Neuronal stem cell (in vitro differentiated cells): Measurements from ENCODE around the gene GCM1.
"Not testable (repeated sequence)": the region's sequence is repeated elsewhere in the genome, so short reads cannot be mapped to it uniquely, and the experiment has no call there.

Experiments used
- DNase-seq: peaks from one replicate; pipeline ENCODE4 v3.0.0-alpha.2; 2013; ENCODE audit warnings: low spot score
- H2AFZ ChIP-seq: one replicate; pipeline ENCODE4 v1.6.1; 2013; ENCODE audit warnings: mild to moderate bottlenecking, low read length, inconsistent platforms
- H2AK5ac ChIP-seq: 2 replicates; pipeline ENCODE4 v1.6.1; 2013; ENCODE audit warnings: low read depth, mild to moderate bottlenecking, inconsistent platforms, low read length, moderate library complexity, mixed read lengths
- H2BK120ac ChIP-seq: 2 replicates; pipeline ENCODE4 v1.6.1; 2013; ENCODE audit warnings: low read depth, mild to moderate bottlenecking, inconsistent platforms, low read length, moderate library complexity, mixed read lengths
- H2BK12ac ChIP-seq: one replicate; pipeline ENCODE4 v1.6.1; 2013; ENCODE audit warnings: low read length, inconsistent platforms
- H2BK15ac ChIP-seq: 2 replicates; pipeline ENCODE4 v1.6.1; 2013; ENCODE audit warnings: mild to moderate bottlenecking, low read length, inconsistent platforms, mixed read lengths
- H2BK5ac ChIP-seq: one replicate; pipeline ENCODE4 v1.6.1; 2013; ENCODE audit warnings: inconsistent platforms, mild to moderate bottlenecking, low read length, moderate library complexity
- H3K14ac ChIP-seq: one replicate; pipeline ENCODE4 v1.6.1; 2013; ENCODE audit warnings: low read length, inconsistent platforms
- H3K18ac ChIP-seq: 2 replicates; pipeline ENCODE4 v1.6.1; 2013; ENCODE audit warnings: low read length, inconsistent platforms
- H3K23ac ChIP-seq: 2 replicates; pipeline ENCODE4 v1.6.1; 2013; ENCODE audit warnings: low read depth, mild to moderate bottlenecking, mixed read lengths, low read length, inconsistent platforms; ENCODE audit not compliant: poor library complexity
- H3K27ac ChIP-seq: replicated peaks from 3 replicates; pipeline ENCODE4 v1.5.1; 2013; ENCODE audit warnings: low read length, inconsistent platforms
- H3K27me3 ChIP-seq, 3 experiments: 2 replicates each; pipeline ENCODE4 v1.6.1; 2013; ENCODE audit warnings: low read length in 3 of 3, mild to moderate bottlenecking in 2 of 3, inconsistent platforms in 1 of 3, low read depth in 1 of 3, mixed read lengths in 1 of 3, moderate library complexity in 1 of 3; ENCODE audit not compliant: control insufficient read depth in 3 of 3, insufficient read depth in 3 of 3
- H3K36me3 ChIP-seq, 2 donors: replicated peaks in 1 of 2; 2 replicates each; pipeline ENCODE4 v1.6.1; 2013; ENCODE audit warnings: low read length in 2 of 2; ENCODE audit not compliant: control insufficient read depth in 2 of 2, insufficient read depth in 2 of 2
- H3K4ac ChIP-seq: 2 replicates; pipeline ENCODE4 v1.6.1; 2013; ENCODE audit warnings: inconsistent platforms, mild to moderate bottlenecking, low read length, moderate library complexity
- H3K4me1 ChIP-seq, 2 donors: 1 replicate in 1 of 2; 2 replicates in 1 of 2; pipeline ENCODE4 v1.6.1; 2013; ENCODE audit warnings: low read length in 2 of 2, low read depth in 1 of 2; ENCODE audit not compliant: control insufficient read depth in 2 of 2, insufficient read depth in 1 of 2
- H3K4me2 ChIP-seq: one replicate; pipeline ENCODE4 v1.6.1; 2013; ENCODE audit warnings: mild to moderate bottlenecking, low read length, inconsistent platforms; ENCODE audit not compliant: insufficient read depth, poor library complexity, severe bottlenecking
- H3K4me3 ChIP-seq, 2 donors: 2 replicates each; pipeline ENCODE4 v1.5.1; 2013; ENCODE audit warnings: low read length in 2 of 2, mild to moderate bottlenecking in 2 of 2, inconsistent platforms in 1 of 2, moderate library complexity in 1 of 2
- H3K79me1 ChIP-seq: one replicate; pipeline ENCODE4 v1.6.1; 2013; ENCODE audit warnings: low read depth, mild to moderate bottlenecking, inconsistent platforms, low read length, moderate library complexity
- H3K9ac ChIP-seq: one replicate; pipeline ENCODE4 v1.6.1; 2013; ENCODE audit warnings: mild to moderate bottlenecking, low read depth, low read length, inconsistent platforms; ENCODE audit not compliant: poor library complexity
- H3K9me3 ChIP-seq, 2 donors: replicated peaks in 1 of 2; 2 replicates each; pipeline versions ENCODE3 to v1.6.1; 2013; ENCODE audit warnings: low read length in 2 of 2, mild to moderate bottlenecking in 2 of 2, inconsistent platforms in 1 of 2, low read depth in 1 of 2, mixed read lengths in 1 of 2, moderate library complexity in 1 of 2; ENCODE audit not compliant: control insufficient read depth in 2 of 2, insufficient read depth in 1 of 2
- H4K8ac ChIP-seq: one replicate; pipeline ENCODE4 v1.6.1; 2013; ENCODE audit warnings: low read depth, mild to moderate bottlenecking, inconsistent platforms, low read length, moderate library complexity
- H4K91ac ChIP-seq: one replicate; pipeline ENCODE4 v1.6.1; 2013; ENCODE audit warnings: low read length, low read depth, mild to moderate bottlenecking, inconsistent platforms; ENCODE audit not compliant: poor library complexity
- WGBS, 2 donors: extraction: QIAGEN DNeasy Blood & Tissue Kit; methylation state at CpG; one replicate each; pipeline ENCODE4 v1.1.7; 2013; ENCODE audit warnings: missing lambda C conversion rate in 2 of 2, mixed read lengths in 1 of 2; ENCODE audit not compliant: insufficient read length in 2 of 2, insufficient replicate concordance in 1 of 2; ENCODE audit errors: extremely low coverage in 2 of 2; 5-methylcytosine and 5-hydroxymethylcytosine counted together

The GCM1 gene

GRCh38 chr6:53159558-53159957 lies 10.9 kb upstream of the GCM1 start:
- H2BK120ac ChIP-seq, result no peak overlapping the region
- no peaks in the 10 kb centered on the region for H3K79me1 ChIP-seq
- no peaks in the 10 kb centered on the region for H3K4me1 ChIP-seq
- H2BK15ac ChIP-seq, result no peak overlapping the region
- no peak overlapping the region for H2BK12ac ChIP-seq
- H3K27me3 ChIP-seq, result no peaks in the 10 kb centered on the region
- H2BK5ac ChIP-seq, result no peak overlapping the region
- no peak overlapping the region for H2AFZ ChIP-seq
- peaks cover 0 to 6% of the 10 kb centered on the region in 2 donors for H3K9me3 ChIP-seq
- H3K4me2 ChIP-seq, result no peak overlapping the region
- H3K23ac ChIP-seq, result no peak overlapping the region
- no peak overlapping the region for H3K14ac ChIP-seq
- H3K27ac ChIP-seq, result no peak overlapping the region
- no peaks in the 10 kb centered on the region for H3K36me3 ChIP-seq
- no peak overlapping the region for H3K18ac ChIP-seq
- no peak overlapping the region for H4K91ac ChIP-seq
- H3K4me3 ChIP-seq, result no peak overlapping the region
- WGBS, 2 donors, result no CpG with 5 or more reads among the region's 2 CpGs
- no peak for DNase-seq
- H3K4ac ChIP-seq, result no peak overlapping the region
- no peak overlapping the region for H3K9ac ChIP-seq
- H2AK5ac ChIP-seq, result no peak overlapping the region
- H4K8ac ChIP-seq, result no peak overlapping the region

GRCh38 chr6:53158076-53158475 lies 9.4 kb upstream of the GCM1 start:
- H2BK12ac ChIP-seq, H3K27ac ChIP-seq, H2BK120ac ChIP-seq, H2AK5ac ChIP-seq, H4K91ac ChIP-seq, H3K18ac ChIP-seq, H3K9me3 ChIP-seq, H3K23ac ChIP-seq, H3K9ac ChIP-seq, H3K14ac ChIP-seq, H2AFZ ChIP-seq, H3K4me1 ChIP-seq, H3K4me3 ChIP-seq, H3K4ac ChIP-seq, DNase-seq, H3K36me3 ChIP-seq, H2BK5ac ChIP-seq, H3K79me1 ChIP-seq, H3K4me2 ChIP-seq, H3K27me3 ChIP-seq, H2BK15ac ChIP-seq: not testable (repeated sequence)
- H4K8ac ChIP-seq, result peak overlapping the region; percentile 1
- no CpG with 5 or more reads among the region's 6 CpGs for WGBS, 2 donors

- H3K14ac ChIP-seq, H3K79me1 ChIP-seq, H2BK120ac ChIP-seq, H3K23ac ChIP-seq, H4K91ac ChIP-seq, H3K4me1 ChIP-seq, H3K27me3 ChIP-seq, H3K18ac ChIP-seq, H3K9me3 ChIP-seq, H2AK5ac ChIP-seq, H2BK15ac ChIP-seq, H3K4me3 ChIP-seq, H2BK12ac ChIP-seq, H2AFZ ChIP-seq, DNase-seq, H3K9ac ChIP-seq, H3K4me2 ChIP-seq, H3K4ac ChIP-seq, H2BK5ac ChIP-seq, H4K8ac ChIP-seq, H3K27ac ChIP-seq, H3K36me3 ChIP-seq: not testable (repeated sequence)
- WGBS, 2 donors, result no CpG with 5 or more reads among the region's 4 CpGs
Observed at GRCh38 chr6:53155279-53155678, 6.6 kb upstream of the GCM1 start.

- no peak overlapping the region for H3K27ac ChIP-seq
- H3K4me1 ChIP-seq, result no peaks in the 10 kb centered on the region
- H2BK15ac ChIP-seq, result no peak overlapping the region
- H2BK5ac ChIP-seq, result no peak overlapping the region
- no peak overlapping the region for H4K91ac ChIP-seq
- WGBS, 2 donors, result no CpG with 5 or more reads among the region's 2 CpGs
- no peak overlapping the region for H4K8ac ChIP-seq
- H2BK12ac ChIP-seq, result no peak overlapping the region
- H3K4me2 ChIP-seq, result no peak overlapping the region
- no peak overlapping the region for H2AFZ ChIP-seq
- H3K23ac ChIP-seq, result no peak overlapping the region
- no peaks in the 10 kb centered on the region for H3K9me3 ChIP-seq
- no peak overlapping the region for H3K4me3 ChIP-seq
- H3K79me1 ChIP-seq, result no peaks in the 10 kb centered on the region
- no peak overlapping the region for H3K9ac ChIP-seq
- H3K14ac ChIP-seq, result no peak overlapping the region
- no peaks in the 10 kb centered on the region for H3K36me3 ChIP-seq
- no peak overlapping the region for H3K18ac ChIP-seq
- H2BK120ac ChIP-seq, result no peak overlapping the region
- H3K27me3 ChIP-seq, result no peaks in the 10 kb centered on the region
- DNase-seq, result no peak
- no peak overlapping the region for H2AK5ac ChIP-seq
- no peak overlapping the region for H3K4ac ChIP-seq
Observed at GRCh38 chr6:53154794-53155193, 6.2 kb upstream of the GCM1 start.
